Measurements from ENCODE around the gene PRKCB.

Gene PRKCB

GRCh38 chr16:24164416-24164815 is 328.6 kb downstream of the PRKCB start (continued):
- no peak for TF ChIP-seq ZBTB11 (tag by site-specific recombination; conservative IDR thresholded peaks at IDR 0.05; ENCODE audit: low read depth)
- TF ChIP-seq PBX3 (CRISPR knock-in tag; IDR thresholded peaks at IDR 0.05), result no peak
- TF ChIP-seq ZNF394 (tag by site-specific recombination; IDR thresholded peaks at IDR 0.05; ENCODE audit: borderline replicate concordance), result no peak
- TF ChIP-seq ZNF391 (tag by site-specific recombination; IDR thresholded peaks at IDR 0.05; ENCODE audit: borderline replicate concordance, low read depth), result no peak

- no peaks in the 10 kb centered on the region for H3K36me3 ChIP-seq (ENCODE audit: control insufficient read depth in 2 of 2, insufficient read depth in 1 of 2, low read length in 2 of 2)
- no peaks in the 10 kb centered on the region for H3K4me1 ChIP-seq (ENCODE audit: control insufficient read depth, insufficient read depth, low read length)
- H3K27ac ChIP-seq (ENCODE audit: extremely low read depth, low read depth, low read length), result no peak overlapping the region
- TF ChIP-seq MZF1 (tag by site-specific recombination; IDR thresholded peaks at IDR 0.05; ENCODE audit: borderline replicate concordance) (no peak), FEZF1 (tag by site-specific recombination; IDR thresholded peaks at IDR 0.05) (no peak), ZNF174 (tag by site-specific recombination; IDR thresholded peaks at IDR 0.05) (no peak), ZFP3 (tag by site-specific recombination; IDR thresholded peaks at IDR 0.05; ENCODE audit: low read depth) (no peak), ZNF155 (tag by site-specific recombination; IDR thresholded peaks at IDR 0.05) (no peak), ZNF23 (tag by site-specific recombination; IDR thresholded peaks at IDR 0.05; ENCODE audit: borderline replicate concordance) (no peak), ZNF664 (tag by site-specific recombination; IDR thresholded peaks at IDR 0.05) (no peak), ZNF747 (tag by site-specific recombination; IDR thresholded peaks at IDR 0.05) (no peak), KLF8 (tag by site-specific recombination; IDR thresholded peaks at IDR 0.05) (no peak), ZNF449 (tag by site-specific recombination; IDR thresholded peaks at IDR 0.05) (no peak), ZFP41 (tag by site-specific recombination; IDR thresholded peaks at IDR 0.05; ENCODE audit: borderline replicate concordance) (no peak), PRDM2 (tag by site-specific recombination; IDR thresholded peaks at IDR 0.05; ENCODE audit: borderline replicate concordance) (no peak), ZNF266 (tag by site-specific recombination; IDR thresholded peaks at IDR 0.05; ENCODE audit: low read depth) (no peak), ZBTB48 (tag by site-specific recombination; IDR thresholded peaks at IDR 0.05) (no peak), ZSCAN23 (tag by site-specific recombination; IDR thresholded peaks at IDR 0.05) (no peak), ZNF677 (tag by site-specific recombination; IDR thresholded peaks at IDR 0.05) (no peak), ZIC2 (tag by site-specific recombination; IDR thresholded peaks at IDR 0.05) (no peak)
- H3K4me3 ChIP-seq (ENCODE audit: low read depth, low read length), result no peak overlapping the region
- CTCF ChIA-PET, result no interaction called here
- POLR2A ChIA-PET, result no interaction called here
- H3K9me3 ChIP-seq (ENCODE audit: control insufficient read depth, insufficient read depth, low read depth, low read length), result no peaks in the 10 kb centered on the region
Observed at GRCh38 chr16:24165273-24165672, 329.5 kb downstream of the PRKCB start.

Measured in HEK293 (cell line).